Superior temporal gyrus (tissue), 1 donor: ENCODE measurements around the gene SLC5A4.
"Not testable (repeated sequence)": the region's sequence is repeated elsewhere in the genome, so short reads cannot be mapped to it uniquely, and the experiment has no call there.

ENCODE experiments used
- DNase-seq: peaks from one replicate; pipeline ENCODE4 v3.0.0-alpha.2; 2016; ENCODE audit errors: extremely low spot score

SLC5A4 gene

GRCh38 chr22:32199961-32200360 lies 55.2 kb downstream of the SLC5A4 start:
- no peak for DNase-seq

- no peak for DNase-seq
Observed at GRCh38 chr22:32199341-32199740, 55.8 kb downstream of the SLC5A4 start.

- DNase-seq: not testable (repeated sequence)
Observed at GRCh38 chr22:32197553-32198226, 57.5 kb downstream of the SLC5A4 start.

GRCh38 chr22:32195900-32196299 lies 59.2 kb downstream of the SLC5A4 start:
- DNase-seq: not testable (repeated sequence)

- DNase-seq: not testable (repeated sequence)
Observed at GRCh38 chr22:32193346-32193745, 61.8 kb downstream of the SLC5A4 start.

GRCh38 chr22:32191021-32191420 lies 64.1 kb downstream of the SLC5A4 start:
- not testable (repeated sequence) for DNase-seq

GRCh38 chr22:32185821-32186220 lies 69.3 kb downstream of the SLC5A4 start:
- DNase-seq: no peak

- no peak for DNase-seq
Observed at GRCh38 chr22:32183625-32184024, 71.5 kb downstream of the SLC5A4 start.

GRCh38 chr22:32181043-32181442 lies 74.1 kb downstream of the SLC5A4 start:
- no peak for DNase-seq

GRCh38 chr22:32177221-32177765 lies 77.9 kb downstream of the SLC5A4 start:
- DNase-seq: no peak

- no peak for DNase-seq
Observed at GRCh38 chr22:32175683-32176644, 79.2 kb downstream of the SLC5A4 start.

- no peak for DNase-seq
Observed at GRCh38 chr22:32175115-32175514, 80.0 kb downstream of the SLC5A4 start.
